Heart left ventricle (tissue), 16 donors: Measurements from ENCODE around the gene ST6GALNAC4. TPM values are rescaled to one million over a fixed set of nuclear protein-coding genes. Genes with fewer than 3 reads are reported as not detected.

Experiments
- ATAC-seq, 4 donors: fragments of 200-7000 bp; cut with Tn5 transposase; one replicate each; pipeline ENCODE4 v1.9.1; 2020 to 2022; ENCODE audit warnings: moderate library complexity in 4 of 4, mild to moderate bottlenecking in 3 of 4, moderate number of reproducible peaks in 1 of 4
- DNase-seq, 5 donors: peaks; one replicate each; pipeline ENCODE4 v3.0.0-alpha.2; 2020
- H3K27ac ChIP-seq, 12 donors: fragments of 200-600 bp; sonication (generic) in 4 of 12; one replicate each; pipeline versions ENCODE4 v1.5.0 to v1.8.0; 2016 to 2022; ENCODE audit warnings: mild to moderate bottlenecking in 2 of 12
- H3K27me3 ChIP-seq, 9 donors: fragments of 200-600 bp; sonication (generic) in 2 of 9; one replicate each; pipeline versions ENCODE4 v1.5.1 to v1.8.0; 2016 to 2022; ENCODE audit warnings: mild to moderate bottlenecking in 3 of 9
- H3K36me3 ChIP-seq, 9 donors: fragments of 200-600 bp; sonication (generic) in 2 of 9; one replicate each; pipeline versions ENCODE4 v1.5.0 to v1.8.0; 2018 to 2022; ENCODE audit warnings: mild to moderate bottlenecking in 2 of 9
- H3K4me1 ChIP-seq, 12 donors: fragments of 200-600 bp; sonication (generic) in 4 of 12; one replicate each; pipeline versions ENCODE4 v1.5.0 to v1.8.0; 2016 to 2022; ENCODE audit warnings: mild to moderate bottlenecking in 3 of 12
- H3K4me3 ChIP-seq, 12 donors: fragments of 200-600 bp; sonication (generic) in 4 of 12; one replicate each; pipeline versions ENCODE4 v1.5.0 to v1.8.0; 2017 to 2022; ENCODE audit warnings: mild to moderate bottlenecking in 9 of 12, moderate library complexity in 4 of 12
- H3K9me3 ChIP-seq, 12 donors: fragments of 200-600 bp; sonication (generic) in 4 of 12; one replicate each; pipeline versions ENCODE4 v1.5.0 to v1.8.0; 2016 to 2022; ENCODE audit warnings: mild to moderate bottlenecking in 1 of 12
- POLR2A ChIP-seq, 2 donors: fragments of 450-650 bp; IDR thresholded peaks; one replicate each; pipeline ENCODE4 v1.6.1; 2017; ENCODE audit warnings: antibody characterized with exemption in 2 of 2, mild to moderate bottlenecking in 2 of 2, moderate library complexity in 2 of 2
- WGBS, 4 donors: extraction: QIAGEN DNeasy Blood & Tissue Kit in 2 of 4; methylation state at CpG; one replicate each; pipeline versions ENCODE4 v1.1.5 to v1.1.7; 2013 to 2018; 5-methylcytosine and 5-hydroxymethylcytosine counted together
- intact Hi-C, 10 donors: fragments of 100-400 bp; cut with DNase I; formaldehyde crosslinking; loops; one replicate each; pipeline versions ENCODE4 v1.11.1 to v1.14.2; 2022
- polyA plus RNA-seq, 2 donors: library from polyadenylated mRNA; stranded (reverse); fragments of 200-250 nt; gene quantifications; one replicate each; pipeline ENCODE4 v1.2.3, GENCODE V29; 2013
- total RNA-seq, 9 donors: library from RNA; depleted of rRNA in 2 of 9; stranded (reverse); fragments of >200 nt in 2 of 9; fragmentation: NEBNext Ultra II Directional in 3 of 9; extraction: Animal tissue kit (Norgen Biotek cat#: 25700) in 3 of 9; gene quantifications; one replicate each; pipeline versions ENCODE4 v1.1.0 to v1.2.4, GENCODE V29; 2016 to 2023
- TF ChIP-seq, protein P1 (sequence below), 12 donors: fragments of 200-600 bp; sonication (generic) in 4 of 12; IDR thresholded peaks; one replicate each; pipeline versions ENCODE4 v1.5.0 to v1.8.0; 2018 to 2022; ENCODE audit warnings: antibody characterized with exemption in 12 of 12, mild to moderate bottlenecking in 5 of 12
- donor health status: ischemic (EF 13 %, LVEDD 7.1; RV severe dilation, severe dysfunction).
- donor health status: healthy with polysubstance abuse.
- donor health status: DM: no; HTN: yes; CAD: no.
- donor health status: DM: no; HTN: no; CAD: no.
- donor health status: ischemic (EF 25% LVEDD 6.9; RV normal size, moderate dysfunction).
- donor health status: ischemic (EF 25% LVEDD 5.7; RV mildly dilated, moderate dysfunction).
- donor health status: healthy.
- donor health status: DM: yes; HTN: yes; CAD: no.
- donor health status: ischemic (EF 35%, LVEDD 5.7; RV mildly dilated, moderate dysfunction).
- donor health status: nonischemic (EF 11% LVEDD 7.7; RV severe dilation, severe dysfunction).
- donor health status: DM: yes; HTN: yes; CAD: no.
- donor health status: PGD.
- donor health status: ischemic (EF 29% LVEDD 5.4; RV normal size, mild dysfunction).
- donor health status: nonischemic (EF 23%, LVEDD 6.1; RV moderate dilation, normal function).

The ST6GALNAC4 gene
- total and polyA plus RNA-seq, 11 donors, result 17.0 to 72.0 (median 42.6) TPM

GRCh38 chr9:127941062-127941960 is 24.5 kb upstream of the ST6GALNAC4 start:
- Histone ChIP-seq H3K4me1 (peaks cover 6 to 41% (median 29%) of the 10 kb centered on the region in 12 donors), H3K27me3 (no peaks in the 10 kb centered on the region), H3K27ac (no peak overlapping the region), H3K4me3 (no peak overlapping the region), H3K36me3 (peaks cover 0 to 36% (median 18%) of the 10 kb centered on the region in 9 donors), H3K9me3 (no peaks in the 10 kb centered on the region)
- DNase-seq, result peak in 1 of 5 donors; percentile 36
- 81 to 84% (median 84%) methylated on average over 12 to 18 of the region's 18 CpGs for WGBS, 4 donors
- ATAC-seq, result no peak
- intact Hi-C loops, result loop anchor here in 4 of 10 donors (5.0 kb wide), 1 partner anchor 176 kb away; no protein-coding TSS in a partner anchor
- TF ChIP-seq, protein P1, sequence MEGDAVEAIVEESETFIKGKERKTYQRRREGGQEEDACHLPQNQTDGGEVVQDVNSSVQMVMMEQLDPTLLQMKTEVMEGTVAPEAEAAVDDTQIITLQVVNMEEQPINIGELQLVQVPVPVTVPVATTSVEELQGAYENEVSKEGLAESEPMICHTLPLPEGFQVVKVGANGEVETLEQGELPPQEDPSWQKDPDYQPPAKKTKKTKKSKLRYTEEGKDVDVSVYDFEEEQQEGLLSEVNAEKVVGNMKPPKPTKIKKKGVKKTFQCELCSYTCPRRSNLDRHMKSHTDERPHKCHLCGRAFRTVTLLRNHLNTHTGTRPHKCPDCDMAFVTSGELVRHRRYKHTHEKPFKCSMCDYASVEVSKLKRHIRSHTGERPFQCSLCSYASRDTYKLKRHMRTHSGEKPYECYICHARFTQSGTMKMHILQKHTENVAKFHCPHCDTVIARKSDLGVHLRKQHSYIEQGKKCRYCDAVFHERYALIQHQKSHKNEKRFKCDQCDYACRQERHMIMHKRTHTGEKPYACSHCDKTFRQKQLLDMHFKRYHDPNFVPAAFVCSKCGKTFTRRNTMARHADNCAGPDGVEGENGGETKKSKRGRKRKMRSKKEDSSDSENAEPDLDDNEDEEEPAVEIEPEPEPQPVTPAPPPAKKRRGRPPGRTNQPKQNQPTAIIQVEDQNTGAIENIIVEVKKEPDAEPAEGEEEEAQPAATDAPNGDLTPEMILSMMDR (IDR thresholded peaks at IDR 0.05), result no peak
- TF ChIP-seq POLR2A (IDR thresholded peaks at IDR 0.05), result no peak

DNA sequence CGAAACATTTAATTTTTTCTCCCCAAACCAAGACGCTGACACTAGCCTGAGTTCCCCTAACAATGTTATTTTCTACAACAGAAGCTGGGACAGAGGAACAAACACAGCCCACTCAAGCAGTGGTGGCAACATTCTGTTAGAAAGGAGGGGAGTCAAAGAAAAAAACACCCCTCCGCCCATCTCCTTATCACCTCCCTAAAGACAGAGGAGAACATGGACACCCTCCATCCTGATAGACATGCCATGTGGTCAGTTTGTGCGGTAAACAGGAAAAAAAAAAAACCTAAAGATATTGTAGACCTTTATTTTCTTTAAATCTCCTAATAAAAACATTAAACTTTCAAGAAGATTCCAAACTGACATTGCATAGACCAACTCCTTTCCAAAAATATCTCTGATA is 23.8 kb upstream of the ST6GALNAC4 start:
- WGBS, 4 donors, result 85 to 90% (median 89%) methylated on average over 4 of the region's 4 CpGs
- H3K4me3 ChIP-seq, result no peak overlapping the region
- H3K36me3 ChIP-seq, result peaks cover 0 to 36% (median 18%) of the 10 kb centered on the region in 9 donors
- intact Hi-C loops, result loop anchor here in 4 of 10 donors (5.0 kb wide), 1 partner anchor 177 kb away; no protein-coding TSS in a partner anchor
- H3K4me1 ChIP-seq, result peaks cover 6 to 41% (median 29%) of the 10 kb centered on the region in 12 donors
- ATAC-seq, result no peak
- TF ChIP-seq, protein P1 (IDR thresholded peaks at IDR 0.05), result no peak
- TF ChIP-seq POLR2A (IDR thresholded peaks at IDR 0.05), result no peak
- H3K9me3 ChIP-seq, result no peaks in the 10 kb centered on the region
- no peak overlapping the region for H3K27ac ChIP-seq
- DNase-seq, result no peak
- H3K27me3 ChIP-seq, result no peaks in the 10 kb centered on the region

DNA sequence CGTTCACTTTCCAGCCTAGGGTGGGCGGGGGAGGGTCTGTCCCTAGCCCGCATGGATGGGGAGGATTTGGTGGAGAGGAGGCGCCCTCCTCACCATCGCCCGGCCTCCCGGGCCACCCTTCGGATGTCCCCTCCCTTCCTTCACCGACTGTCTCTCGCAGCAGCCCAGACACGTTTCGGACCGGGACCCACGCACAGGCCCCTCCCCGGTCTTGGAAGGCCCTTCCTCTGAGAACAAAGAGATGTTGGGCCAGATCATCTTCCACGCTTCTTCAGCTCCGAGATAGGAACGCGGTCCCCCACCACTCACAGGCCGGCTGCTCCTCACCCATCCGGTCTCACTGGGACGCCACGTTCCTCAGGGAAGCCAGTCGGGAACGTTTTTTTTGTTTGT is 21.5 kb upstream of the ST6GALNAC4 start:
- TF ChIP-seq, protein P1 (IDR thresholded peaks at IDR 0.05), result no peak
- TF ChIP-seq POLR2A (IDR thresholded peaks at IDR 0.05), result no peak
- WGBS, 4 donors, result 27 to 31% (median 30%) methylated on average over 24 to 25 of the region's 25 CpGs
- intact Hi-C loops, result loop anchor here in 1 of 10 donors (5.0 kb wide), 1 partner anchor 286 kb away; no protein-coding TSS in a partner anchor
- peak overlapping the region in 11 of 12 donors; percentile 43 to 80 (median 74) for H3K27ac ChIP-seq
- ATAC-seq (peak; percentile 10 to 60 (median 25)), DNase-seq (peak in 1 of 5 donors; percentile 37)
- peaks cover 6 to 40% (median 29%) of the 10 kb centered on the region in 12 donors for H3K4me1 ChIP-seq
- no peaks in the 10 kb centered on the region for H3K27me3 ChIP-seq
- peaks cover 0 to 25% (median 9%) of the 10 kb centered on the region in 9 donors for H3K36me3 ChIP-seq
- peak overlapping the region in 11 of 12 donors; percentile 54 to 93 (median 81) for H3K4me3 ChIP-seq
- no peaks in the 10 kb centered on the region for H3K9me3 ChIP-seq
